Erythroblast (primary cell): Measurements from ENCODE around the gene CDH13.

ENCODE experiments used
- GATA1 ChIP-seq: IDR thresholded peaks from 2 replicates; pipeline ENCODE4 v1.6.1; 2011; ENCODE audit warnings: low read depth, mild to moderate bottlenecking, control low read depth, low read length, moderate library complexity
- POLR2A ChIP-seq: IDR thresholded peaks from 2 replicates; pipeline ENCODE4 v1.6.1; 2011; ENCODE audit warnings: mild to moderate bottlenecking, low read length

DNA sequence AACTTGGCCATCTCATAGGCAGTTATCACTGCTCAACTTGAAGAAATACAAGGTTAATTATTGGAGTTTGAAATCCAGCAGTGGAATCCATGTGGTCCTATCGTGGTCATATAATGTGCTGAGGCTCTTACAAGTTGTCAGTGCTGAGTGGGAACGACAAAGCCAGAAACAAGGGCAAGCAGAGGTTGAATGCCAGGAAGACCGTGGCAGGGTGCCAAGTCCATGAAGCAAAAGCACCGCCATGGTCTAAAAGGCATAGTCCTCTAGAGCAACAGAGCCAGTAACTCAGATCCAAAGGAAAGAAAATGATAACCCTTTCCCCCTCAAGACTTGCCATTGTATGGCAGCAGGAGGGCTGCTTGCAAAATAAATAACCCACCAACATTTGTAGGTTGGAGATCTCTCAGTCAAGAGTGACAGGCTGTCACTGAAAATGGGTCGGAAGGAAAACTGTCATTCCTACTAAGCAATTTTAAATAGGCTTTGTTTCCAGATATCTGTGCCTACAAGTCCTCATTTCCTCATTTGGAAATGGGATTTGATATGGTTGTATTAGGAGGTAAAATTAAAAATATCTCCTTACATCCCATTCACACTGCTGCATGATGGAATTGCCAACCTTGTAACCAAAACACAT, 1144.7 kb downstream of the CDH13 start:
- TF ChIP-seq POLR2A (no peak), GATA1 (no peak)
